Measurements from ENCODE around the gene NKAIN2.

NKAIN2 gene

DNA sequence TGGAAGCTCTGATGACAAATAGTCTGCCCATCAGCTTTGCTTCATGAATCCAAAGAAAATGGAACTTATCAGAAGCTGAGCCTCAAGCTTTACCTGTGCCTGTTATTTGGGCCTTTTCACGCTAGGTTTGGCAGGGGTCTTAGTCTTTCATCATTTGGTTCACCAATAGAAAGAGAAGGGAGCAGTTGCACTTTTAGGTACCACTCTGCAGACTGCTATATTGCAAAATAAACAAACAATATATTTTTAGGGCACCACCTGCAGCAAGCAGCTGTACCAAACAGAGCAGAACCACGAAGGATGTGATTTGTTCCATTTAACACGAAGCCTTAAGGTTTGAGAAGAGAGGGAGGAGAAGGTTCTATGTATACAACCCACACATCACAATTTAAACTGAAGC is 867.1 kb downstream of the NKAIN2 start:
- Histone ChIP-seq H3K36me3 (ENCODE audit: control insufficient read depth in 2 of 2, insufficient read depth in 2 of 2, low read length in 2 of 2) (no peaks in the 10 kb centered on the region), H3K4me3 (ENCODE audit: low read length in 2 of 2) (no peak overlapping the region), H3K9me3 (ENCODE audit: control insufficient read depth in 2 of 2, low read length in 2 of 2) (no peaks in the 10 kb centered on the region), H3K27ac (ENCODE audit: low read length) (no peak overlapping the region), H3K9ac (ENCODE audit: low read length in 2 of 2) (no peak overlapping the region), H3K27me3 (ENCODE audit: control insufficient read depth in 1 of 2, insufficient read depth in 2 of 2, low read length in 2 of 2) (no peaks in the 10 kb centered on the region), H3K4me1 (ENCODE audit: control insufficient read depth, insufficient read depth, low read length) (no peaks in the 10 kb centered on the region)

DNA sequence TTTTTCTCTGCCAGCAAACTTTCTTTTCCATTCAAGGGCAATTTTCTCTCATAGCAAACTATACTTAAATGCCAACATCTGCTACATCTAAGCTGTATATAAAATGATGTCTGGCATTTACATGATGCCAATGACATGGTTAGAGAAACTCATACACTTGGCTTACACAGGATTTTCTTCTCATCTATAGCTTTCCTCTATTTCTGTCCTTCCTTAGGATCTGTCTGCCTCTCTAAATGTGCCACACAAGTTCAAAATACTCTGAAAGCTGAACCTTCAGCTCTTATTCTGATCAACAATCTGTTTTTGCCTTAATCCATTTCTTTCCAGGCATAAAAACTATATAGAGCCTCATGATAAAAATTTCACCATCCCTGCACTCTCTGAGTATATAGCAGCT is 867.7 kb downstream of the NKAIN2 start:
- H3K9me3 ChIP-seq (ENCODE audit: control insufficient read depth in 2 of 2, low read length in 2 of 2): no peaks in the 10 kb centered on the region
- H3K27me3 ChIP-seq (ENCODE audit: control insufficient read depth in 1 of 2, insufficient read depth in 2 of 2, low read length in 2 of 2): no peaks in the 10 kb centered on the region
- no peak overlapping the region for H3K27ac ChIP-seq (ENCODE audit: low read length)
- H3K9ac ChIP-seq (ENCODE audit: low read length in 2 of 2): no peak overlapping the region
- no peaks in the 10 kb centered on the region for H3K4me1 ChIP-seq (ENCODE audit: control insufficient read depth, insufficient read depth, low read length)
- no peaks in the 10 kb centered on the region for H3K36me3 ChIP-seq (ENCODE audit: control insufficient read depth in 2 of 2, insufficient read depth in 2 of 2, low read length in 2 of 2)
- H3K4me3 ChIP-seq (ENCODE audit: low read length in 2 of 2): no peak overlapping the region

DNA sequence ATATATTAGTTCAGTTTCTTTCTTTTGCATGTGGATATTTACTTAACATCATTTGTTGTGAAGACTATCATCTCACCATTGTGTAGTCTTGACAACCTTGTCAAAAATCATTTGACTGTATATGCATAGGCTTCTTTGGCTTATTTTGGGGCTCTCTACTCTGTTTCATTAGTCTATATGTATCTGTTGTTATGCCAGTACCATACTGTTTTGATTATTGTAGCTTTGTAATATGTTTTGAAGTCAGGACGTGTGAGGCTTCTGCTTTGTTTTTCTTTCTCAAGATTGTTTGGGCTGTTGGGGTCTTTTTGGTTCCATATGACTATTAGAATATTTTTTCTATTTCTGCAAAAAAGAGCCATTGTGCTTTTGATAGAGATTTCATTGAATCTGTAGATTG is 870.4 kb downstream of the NKAIN2 start:
- H3K9me3 ChIP-seq (ENCODE audit: control insufficient read depth in 2 of 2, low read length in 2 of 2): peaks cover 0 to 4% of the 10 kb centered on the region in 2 donors
- H3K36me3 ChIP-seq (ENCODE audit: control insufficient read depth in 2 of 2, insufficient read depth in 2 of 2, low read length in 2 of 2): no peaks in the 10 kb centered on the region

DNA sequence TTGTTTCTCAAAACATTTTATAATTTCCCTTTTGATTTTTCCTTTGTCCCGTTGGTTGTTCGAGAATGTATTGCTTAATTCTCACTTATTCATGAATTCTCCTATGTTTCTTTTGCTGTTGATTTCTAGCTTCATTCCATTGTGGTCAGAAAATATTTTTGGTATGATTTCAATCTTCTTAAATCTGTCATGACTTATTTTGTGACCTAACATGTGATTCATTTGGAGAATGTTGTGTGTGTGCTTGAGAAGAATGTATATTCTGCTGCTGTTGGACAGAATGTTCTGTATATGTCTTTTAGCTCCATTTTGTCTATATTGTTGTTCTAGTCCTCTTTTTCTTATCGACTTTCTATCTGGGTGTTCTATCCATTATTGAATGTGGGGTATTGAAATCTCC is 872.4 kb downstream of the NKAIN2 start:
- Histone ChIP-seq H3K27me3 (ENCODE audit: control insufficient read depth in 1 of 2, insufficient read depth in 2 of 2, low read length in 2 of 2) (no peaks in the 10 kb centered on the region), H3K4me3 (ENCODE audit: low read length in 2 of 2) (no peak overlapping the region), H3K9me3 (ENCODE audit: control insufficient read depth in 2 of 2, low read length in 2 of 2) (peaks cover 0 to 4% of the 10 kb centered on the region in 2 donors), H3K4me1 (ENCODE audit: control insufficient read depth, insufficient read depth, low read length) (no peaks in the 10 kb centered on the region), H3K36me3 (ENCODE audit: control insufficient read depth in 2 of 2, insufficient read depth in 2 of 2, low read length in 2 of 2) (no peaks in the 10 kb centered on the region), H3K27ac (ENCODE audit: low read length) (no peak overlapping the region), H3K9ac (ENCODE audit: low read length in 2 of 2) (no peak overlapping the region)

More for the DNA sequence above, 870.4 kb downstream of the NKAIN2 start:
- no peak overlapping the region for H3K27ac ChIP-seq (ENCODE audit: low read length)
- H3K9ac ChIP-seq (ENCODE audit: low read length in 2 of 2): no peak overlapping the region
- no peak overlapping the region for H3K4me3 ChIP-seq (ENCODE audit: low read length in 2 of 2)
- no peaks in the 10 kb centered on the region for H3K4me1 ChIP-seq (ENCODE audit: control insufficient read depth, insufficient read depth, low read length)
- H3K27me3 ChIP-seq (ENCODE audit: control insufficient read depth in 1 of 2, insufficient read depth in 2 of 2, low read length in 2 of 2): no peaks in the 10 kb centered on the region

DNA sequence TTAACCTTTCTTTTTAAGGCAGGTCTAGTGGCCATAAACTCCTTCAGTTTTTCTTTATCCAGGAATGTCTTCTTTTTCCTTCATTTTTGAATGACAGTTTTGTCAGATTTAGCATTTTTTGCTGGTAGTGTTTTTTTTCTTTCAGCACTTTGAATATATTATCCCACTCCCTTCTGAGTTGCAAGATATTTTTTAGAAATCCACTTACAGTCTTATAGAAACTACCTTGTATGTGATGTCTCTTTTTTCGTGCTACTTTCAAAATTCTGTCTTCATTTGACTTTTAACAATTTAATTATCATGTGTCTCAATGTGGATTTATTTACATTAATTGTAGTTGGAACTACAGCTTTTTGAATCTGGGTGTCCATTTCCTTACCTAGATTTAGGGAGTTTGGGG is 874.2 kb downstream of the NKAIN2 start:
- Histone ChIP-seq H3K27ac (ENCODE audit: low read length) (no peak overlapping the region), H3K4me3 (ENCODE audit: low read length in 2 of 2) (no peak overlapping the region), H3K9ac (ENCODE audit: low read length in 2 of 2) (no peak overlapping the region), H3K27me3 (ENCODE audit: control insufficient read depth in 1 of 2, insufficient read depth in 2 of 2, low read length in 2 of 2) (no peaks in the 10 kb centered on the region), H3K4me1 (ENCODE audit: control insufficient read depth, insufficient read depth, low read length) (no peaks in the 10 kb centered on the region), H3K9me3 (ENCODE audit: control insufficient read depth in 2 of 2, low read length in 2 of 2) (peaks cover 0 to 4% of the 10 kb centered on the region in 2 donors), H3K36me3 (ENCODE audit: control insufficient read depth in 2 of 2, insufficient read depth in 2 of 2, low read length in 2 of 2) (no peaks in the 10 kb centered on the region)

DNA sequence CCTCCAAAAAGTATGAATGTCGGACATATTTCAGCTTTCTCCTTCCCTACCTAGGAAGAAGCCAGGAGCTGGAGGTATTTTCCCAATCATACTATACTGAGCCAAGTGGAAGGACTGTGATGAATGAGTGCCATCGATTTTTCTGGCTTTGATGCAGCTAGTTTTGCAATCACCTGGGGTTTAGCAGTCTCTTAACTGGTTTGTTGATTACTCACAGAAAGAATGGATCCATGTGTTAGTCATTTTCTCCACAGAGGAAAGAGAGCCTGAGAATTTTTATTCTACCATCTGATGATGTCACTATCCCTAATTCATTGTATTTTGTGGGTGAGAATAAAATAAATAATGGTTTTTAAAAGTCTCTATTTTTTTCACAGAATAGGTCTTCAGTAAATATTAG is 875.7 kb downstream of the NKAIN2 start:
- no peaks in the 10 kb centered on the region for H3K4me1 ChIP-seq (ENCODE audit: control insufficient read depth, insufficient read depth, low read length)
- no peak overlapping the region for H3K4me3 ChIP-seq (ENCODE audit: low read length in 2 of 2)
- no peaks in the 10 kb centered on the region for H3K27me3 ChIP-seq (ENCODE audit: control insufficient read depth in 1 of 2, insufficient read depth in 2 of 2, low read length in 2 of 2)
- H3K27ac ChIP-seq (ENCODE audit: low read length): no peak overlapping the region
- H3K36me3 ChIP-seq (ENCODE audit: control insufficient read depth in 2 of 2, insufficient read depth in 2 of 2, low read length in 2 of 2): no peaks in the 10 kb centered on the region
- H3K9me3 ChIP-seq (ENCODE audit: control insufficient read depth in 2 of 2, low read length in 2 of 2): peaks cover 0 to 4% of the 10 kb centered on the region in 2 donors
- no peak overlapping the region for H3K9ac ChIP-seq (ENCODE audit: low read length in 2 of 2)

DNA sequence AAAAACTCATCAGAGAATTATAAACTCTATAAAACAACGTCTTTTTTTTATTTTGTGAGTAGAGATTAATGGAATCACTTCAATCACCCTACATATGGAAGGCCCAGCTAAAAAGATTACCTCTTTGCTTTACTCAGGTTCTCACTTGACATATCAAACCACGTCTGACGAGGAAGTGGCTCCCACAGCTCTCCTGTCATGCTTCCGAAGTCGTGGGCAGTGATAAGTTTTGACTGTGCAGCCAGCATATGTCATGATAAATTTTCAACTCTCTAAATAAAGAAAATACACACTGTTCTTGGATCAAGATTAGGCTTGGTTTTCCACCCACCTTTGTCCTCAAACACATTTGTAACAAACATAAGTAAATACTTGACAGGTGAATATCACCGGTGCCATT is 879.1 kb downstream of the NKAIN2 start:
- no peaks in the 10 kb centered on the region for H3K27me3 ChIP-seq (ENCODE audit: control insufficient read depth in 1 of 2, insufficient read depth in 2 of 2, low read length in 2 of 2)
- H3K9me3 ChIP-seq (ENCODE audit: control insufficient read depth in 2 of 2, low read length in 2 of 2): peaks cover 0 to 3% of the 10 kb centered on the region in 2 donors
- no peaks in the 10 kb centered on the region for H3K36me3 ChIP-seq (ENCODE audit: control insufficient read depth in 2 of 2, insufficient read depth in 2 of 2, low read length in 2 of 2)
- H3K27ac ChIP-seq (ENCODE audit: low read length): no peak overlapping the region
- no peak overlapping the region for H3K4me3 ChIP-seq (ENCODE audit: low read length in 2 of 2)
- H3K4me1 ChIP-seq (ENCODE audit: control insufficient read depth, insufficient read depth, low read length): no peaks in the 10 kb centered on the region
- no peak overlapping the region for H3K9ac ChIP-seq (ENCODE audit: low read length in 2 of 2)

DNA sequence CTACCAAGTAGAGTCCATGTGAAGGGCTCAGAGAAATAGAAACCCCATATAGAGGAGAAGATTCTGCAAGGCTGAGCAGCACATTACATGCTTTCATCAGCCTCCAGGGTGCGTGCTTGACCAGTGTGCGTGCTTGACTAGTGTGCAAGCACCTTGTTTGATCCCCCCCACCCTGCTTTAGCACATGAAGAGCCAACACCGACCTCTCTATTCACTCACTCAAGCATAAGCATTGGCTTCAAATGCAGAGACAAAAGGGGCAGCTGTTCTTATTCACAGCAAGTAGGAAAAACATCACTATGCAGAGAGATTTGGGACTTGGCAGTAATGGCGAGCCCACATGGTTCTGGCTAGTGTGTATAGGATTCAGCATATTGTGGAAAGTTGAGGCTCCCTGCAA is 879.8 kb downstream of the NKAIN2 start:
- H3K27me3 ChIP-seq (ENCODE audit: control insufficient read depth in 1 of 2, insufficient read depth in 2 of 2, low read length in 2 of 2): no peaks in the 10 kb centered on the region
- no peak overlapping the region for H3K9ac ChIP-seq (ENCODE audit: low read length in 2 of 2)
- H3K27ac ChIP-seq (ENCODE audit: low read length): no peak overlapping the region
- no peaks in the 10 kb centered on the region for H3K4me1 ChIP-seq (ENCODE audit: control insufficient read depth, insufficient read depth, low read length)
- no peak overlapping the region for H3K4me3 ChIP-seq (ENCODE audit: low read length in 2 of 2)
- no peaks in the 10 kb centered on the region for H3K36me3 ChIP-seq (ENCODE audit: control insufficient read depth in 2 of 2, insufficient read depth in 2 of 2, low read length in 2 of 2)
- peaks cover 0 to 3% of the 10 kb centered on the region in 2 donors for H3K9me3 ChIP-seq (ENCODE audit: control insufficient read depth in 2 of 2, low read length in 2 of 2)

DNA sequence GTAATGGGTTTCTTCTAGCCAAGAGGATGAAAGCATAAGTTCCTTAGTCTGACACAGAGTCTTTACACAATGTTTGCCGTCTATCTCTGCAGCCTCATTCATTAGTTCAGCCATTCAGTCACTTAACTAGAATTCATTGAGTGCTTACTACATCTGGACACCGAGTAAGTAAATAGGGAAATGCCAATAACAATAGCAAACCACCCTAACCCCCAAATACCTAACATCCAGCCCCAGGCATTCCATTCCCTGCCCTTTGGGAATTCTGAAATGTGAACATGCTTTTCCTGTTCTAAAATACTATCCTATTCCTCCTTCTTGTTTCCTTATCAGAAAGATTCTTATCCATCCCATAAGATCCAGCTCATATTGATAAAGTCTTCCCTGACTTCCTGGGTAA is 881.0 kb downstream of the NKAIN2 start:
- H3K4me3 ChIP-seq (ENCODE audit: low read length in 2 of 2): no peak overlapping the region
- H3K27ac ChIP-seq (ENCODE audit: low read length): no peak overlapping the region
- H3K9ac ChIP-seq (ENCODE audit: low read length in 2 of 2): no peak overlapping the region
- H3K36me3 ChIP-seq (ENCODE audit: control insufficient read depth in 2 of 2, insufficient read depth in 2 of 2, low read length in 2 of 2): no peaks in the 10 kb centered on the region
- peaks cover 0 to 3% of the 10 kb centered on the region in 2 donors for H3K9me3 ChIP-seq (ENCODE audit: control insufficient read depth in 2 of 2, low read length in 2 of 2)
- no peaks in the 10 kb centered on the region for H3K27me3 ChIP-seq (ENCODE audit: control insufficient read depth in 1 of 2, insufficient read depth in 2 of 2, low read length in 2 of 2)
- no peaks in the 10 kb centered on the region for H3K4me1 ChIP-seq (ENCODE audit: control insufficient read depth, insufficient read depth, low read length)

DNA sequence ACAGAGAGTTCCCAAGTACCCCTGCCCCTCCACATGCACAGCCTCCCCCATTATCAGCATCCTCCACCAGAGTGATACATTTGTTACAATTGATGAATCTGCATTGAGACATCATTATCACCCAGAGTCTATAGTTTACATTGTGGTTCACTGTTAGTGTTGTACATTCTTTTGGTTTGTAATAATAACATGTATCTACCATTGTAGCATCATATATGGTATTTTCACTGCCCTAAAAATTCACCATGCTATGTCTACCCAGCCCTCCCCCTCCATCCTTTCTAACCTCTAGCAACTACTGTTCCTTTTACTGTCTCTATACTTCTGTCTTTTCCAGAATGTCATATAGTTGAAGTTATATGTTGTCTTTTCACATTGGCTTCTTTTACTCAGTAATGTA is 884.7 kb downstream of the NKAIN2 start:
- Histone ChIP-seq H3K4me1 (ENCODE audit: control insufficient read depth, insufficient read depth, low read length) (no peaks in the 10 kb centered on the region), H3K9ac (ENCODE audit: low read length in 2 of 2) (no peak overlapping the region), H3K27ac (ENCODE audit: low read length) (no peak overlapping the region), H3K9me3 (ENCODE audit: control insufficient read depth in 2 of 2, low read length in 2 of 2) (peaks cover 0 to 3% of the 10 kb centered on the region in 2 donors), H3K4me3 (ENCODE audit: low read length in 2 of 2) (no peak overlapping the region), H3K36me3 (ENCODE audit: control insufficient read depth in 2 of 2, insufficient read depth in 2 of 2, low read length in 2 of 2) (no peaks in the 10 kb centered on the region), H3K27me3 (ENCODE audit: control insufficient read depth in 1 of 2, insufficient read depth in 2 of 2, low read length in 2 of 2) (no peaks in the 10 kb centered on the region)

DNA sequence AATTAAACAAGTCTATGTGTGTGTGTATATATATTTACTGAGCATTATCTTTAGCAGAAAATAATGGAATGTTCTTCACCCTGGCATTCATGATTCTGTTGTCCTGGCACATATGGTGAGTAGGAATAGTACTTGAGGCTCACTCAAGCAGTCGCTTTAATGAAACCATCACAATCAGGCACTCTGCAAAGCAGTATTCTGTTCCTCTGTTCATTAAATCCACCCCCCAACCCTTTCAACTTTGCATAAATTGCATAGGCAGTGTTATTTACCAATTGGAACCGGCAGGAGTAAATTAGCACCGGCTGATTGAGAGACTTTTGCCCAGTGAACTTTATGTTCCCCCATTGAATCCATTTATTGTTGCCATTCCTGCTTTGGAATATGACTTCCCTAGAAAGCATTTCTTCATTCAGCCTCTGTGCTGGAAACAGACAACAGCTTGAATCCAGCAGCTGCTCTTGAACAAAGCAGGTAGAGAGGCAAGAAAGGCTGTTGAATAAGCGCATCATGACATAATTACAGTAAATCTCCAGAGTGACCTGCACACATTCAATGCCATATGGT is 890.6 kb downstream of the NKAIN2 start:
- Histone ChIP-seq H3K27ac (ENCODE audit: low read length) (no peak overlapping the region), H3K4me3 (ENCODE audit: low read length in 2 of 2) (no peak overlapping the region), H3K4me1 (ENCODE audit: control insufficient read depth, insufficient read depth, low read length) (no peaks in the 10 kb centered on the region), H3K9me3 (ENCODE audit: control insufficient read depth in 2 of 2, low read length in 2 of 2) (no peaks in the 10 kb centered on the region), H3K27me3 (ENCODE audit: control insufficient read depth in 1 of 2, insufficient read depth in 2 of 2, low read length in 2 of 2) (no peaks in the 10 kb centered on the region), H3K36me3 (ENCODE audit: control insufficient read depth in 2 of 2, insufficient read depth in 2 of 2, low read length in 2 of 2) (no peaks in the 10 kb centered on the region), H3K9ac (ENCODE audit: low read length in 2 of 2) (no peak overlapping the region)
